Measurements from ENCODE around the gene TRPV3.

- TF ChIP-seq CTCF (IDR thresholded peaks at IDR 0.05) (no peak), EZH2 (IDR thresholded peaks at IDR 0.05) (no peak)
These were observed 10.0 kb downstream of the TRPV3 start for GRCh38 chr17:3547628-3548027.

Measured in neural progenitor cell (in vitro differentiated cells).